ENCODE data around the gene ARHGEF10L.

ARHGEF10L gene

DNA sequence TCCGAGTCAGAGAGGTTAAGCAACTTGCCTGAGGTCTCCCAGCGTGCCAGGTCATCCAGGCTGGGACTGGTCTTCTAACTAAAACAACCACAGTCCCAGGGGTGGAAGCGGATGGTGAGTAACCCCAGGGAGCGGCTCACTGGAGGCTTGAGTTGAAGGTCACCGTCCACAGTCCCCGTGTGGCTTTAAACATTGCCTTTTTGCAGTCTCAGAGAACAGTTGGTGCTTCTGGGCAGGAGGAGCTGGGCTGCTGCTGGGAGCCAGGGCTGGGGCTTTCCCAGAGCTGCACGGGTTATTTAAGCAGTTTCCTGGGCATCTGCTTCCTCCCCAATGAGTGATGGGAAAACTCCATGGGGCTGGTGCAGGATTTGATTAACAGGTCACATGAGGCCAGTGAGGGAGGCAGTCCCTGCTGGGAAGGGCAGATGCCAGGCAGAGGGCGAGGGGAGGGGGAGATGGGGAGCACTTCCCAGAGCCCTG lies 12.3 kb downstream of the ARHGEF10L start:
- H3K27ac ChIP-seq (replicated peaks): no peak overlapping the region
- no peak for DNase-seq (ENCODE audit: low read depth in 1 of 2, low spot score in 1 of 2)
- H3K4me3 ChIP-seq (replicated peaks; ENCODE audit: insufficient read depth, low read length): no peak overlapping the region
- no peaks in the 10 kb centered on the region for H3K27me3 ChIP-seq (ENCODE audit: insufficient read depth, poor library complexity, severe bottlenecking)
- TF ChIP-seq GABPA (IDR thresholded peaks at IDR 0.05; ENCODE audit: low read depth) (no peak), SPI1 (IDR thresholded peaks at IDR 0.05; ENCODE audit: borderline replicate concordance, low read depth) (no peak), POLR2AphosphoS5 (IDR thresholded peaks at IDR 0.05; ENCODE audit: low read depth) (no peak)
- TF ChIP-seq, protein P1, sequence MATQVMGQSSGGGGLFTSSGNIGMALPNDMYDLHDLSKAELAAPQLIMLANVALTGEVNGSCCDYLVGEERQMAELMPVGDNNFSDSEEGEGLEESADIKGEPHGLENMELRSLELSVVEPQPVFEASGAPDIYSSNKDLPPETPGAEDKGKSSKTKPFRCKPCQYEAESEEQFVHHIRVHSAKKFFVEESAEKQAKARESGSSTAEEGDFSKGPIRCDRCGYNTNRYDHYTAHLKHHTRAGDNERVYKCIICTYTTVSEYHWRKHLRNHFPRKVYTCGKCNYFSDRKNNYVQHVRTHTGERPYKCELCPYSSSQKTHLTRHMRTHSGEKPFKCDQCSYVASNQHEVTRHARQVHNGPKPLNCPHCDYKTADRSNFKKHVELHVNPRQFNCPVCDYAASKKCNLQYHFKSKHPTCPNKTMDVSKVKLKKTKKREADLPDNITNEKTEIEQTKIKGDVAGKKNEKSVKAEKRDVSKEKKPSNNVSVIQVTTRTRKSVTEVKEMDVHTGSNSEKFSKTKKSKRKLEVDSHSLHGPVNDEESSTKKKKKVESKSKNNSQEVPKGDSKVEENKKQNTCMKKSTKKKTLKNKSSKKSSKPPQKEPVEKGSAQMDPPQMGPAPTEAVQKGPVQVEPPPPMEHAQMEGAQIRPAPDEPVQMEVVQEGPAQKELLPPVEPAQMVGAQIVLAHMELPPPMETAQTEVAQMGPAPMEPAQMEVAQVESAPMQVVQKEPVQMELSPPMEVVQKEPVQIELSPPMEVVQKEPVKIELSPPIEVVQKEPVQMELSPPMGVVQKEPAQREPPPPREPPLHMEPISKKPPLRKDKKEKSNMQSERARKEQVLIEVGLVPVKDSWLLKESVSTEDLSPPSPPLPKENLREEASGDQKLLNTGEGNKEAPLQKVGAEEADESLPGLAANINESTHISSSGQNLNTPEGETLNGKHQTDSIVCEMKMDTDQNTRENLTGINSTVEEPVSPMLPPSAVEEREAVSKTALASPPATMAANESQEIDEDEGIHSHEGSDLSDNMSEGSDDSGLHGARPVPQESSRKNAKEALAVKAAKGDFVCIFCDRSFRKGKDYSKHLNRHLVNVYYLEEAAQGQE (IDR thresholded peaks at IDR 0.05; ENCODE audit: insufficient replicate concordance, low read depth): no peak
- TF ChIP-seq, protein P2, sequence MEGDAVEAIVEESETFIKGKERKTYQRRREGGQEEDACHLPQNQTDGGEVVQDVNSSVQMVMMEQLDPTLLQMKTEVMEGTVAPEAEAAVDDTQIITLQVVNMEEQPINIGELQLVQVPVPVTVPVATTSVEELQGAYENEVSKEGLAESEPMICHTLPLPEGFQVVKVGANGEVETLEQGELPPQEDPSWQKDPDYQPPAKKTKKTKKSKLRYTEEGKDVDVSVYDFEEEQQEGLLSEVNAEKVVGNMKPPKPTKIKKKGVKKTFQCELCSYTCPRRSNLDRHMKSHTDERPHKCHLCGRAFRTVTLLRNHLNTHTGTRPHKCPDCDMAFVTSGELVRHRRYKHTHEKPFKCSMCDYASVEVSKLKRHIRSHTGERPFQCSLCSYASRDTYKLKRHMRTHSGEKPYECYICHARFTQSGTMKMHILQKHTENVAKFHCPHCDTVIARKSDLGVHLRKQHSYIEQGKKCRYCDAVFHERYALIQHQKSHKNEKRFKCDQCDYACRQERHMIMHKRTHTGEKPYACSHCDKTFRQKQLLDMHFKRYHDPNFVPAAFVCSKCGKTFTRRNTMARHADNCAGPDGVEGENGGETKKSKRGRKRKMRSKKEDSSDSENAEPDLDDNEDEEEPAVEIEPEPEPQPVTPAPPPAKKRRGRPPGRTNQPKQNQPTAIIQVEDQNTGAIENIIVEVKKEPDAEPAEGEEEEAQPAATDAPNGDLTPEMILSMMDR (IDR thresholded peaks at IDR 0.05; ENCODE audit: insufficient read depth, low read length): no peak

DNA sequence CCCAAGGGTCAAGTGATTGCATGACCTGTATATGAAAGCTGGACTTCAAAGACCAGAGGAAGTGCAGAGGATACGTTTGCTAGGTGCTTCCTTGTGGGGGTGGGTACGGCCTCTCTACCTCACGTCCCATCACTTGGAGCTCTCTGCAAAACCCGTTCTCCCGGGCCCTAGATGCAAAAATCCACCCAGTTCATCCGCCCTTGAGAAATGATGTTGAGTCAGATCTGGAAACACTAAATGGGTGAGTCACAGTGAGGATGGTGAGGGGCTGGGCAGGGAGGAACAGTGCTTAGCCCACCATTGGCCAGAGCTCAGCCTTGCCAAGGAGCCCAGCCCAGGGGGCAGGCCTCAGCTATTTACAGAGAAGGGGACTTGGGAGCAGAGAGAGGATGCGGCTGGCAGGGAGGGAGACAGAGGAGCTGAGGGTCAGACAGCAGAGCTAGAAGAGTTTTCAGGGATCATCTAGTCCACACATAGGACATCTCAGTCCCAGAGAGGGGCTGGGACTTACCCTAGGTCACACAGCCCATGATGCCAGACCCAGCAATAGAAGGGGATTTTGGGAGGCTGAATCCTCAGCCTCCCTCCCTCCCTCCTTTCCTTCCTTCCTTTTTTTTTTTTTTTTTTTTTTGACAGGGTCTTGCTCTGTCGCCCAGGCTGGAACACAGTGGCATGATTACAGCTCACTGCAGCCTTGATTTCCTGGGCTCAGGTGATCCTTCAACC lies 14.6 kb downstream of the ARHGEF10L start:
- no peak for DNase-seq (ENCODE audit: low read depth in 1 of 2, low spot score in 1 of 2)
- Histone ChIP-seq H3K27ac (replicated peaks) (no peak overlapping the region), H3K4me3 (replicated peaks; ENCODE audit: insufficient read depth, low read length) (no peak overlapping the region), H3K27me3 (ENCODE audit: insufficient read depth, poor library complexity, severe bottlenecking) (no peaks in the 10 kb centered on the region)
- TF ChIP-seq POLR2AphosphoS5 (IDR thresholded peaks at IDR 0.05; ENCODE audit: low read depth): no peak
- no peak for TF ChIP-seq SPI1 (IDR thresholded peaks at IDR 0.05; ENCODE audit: borderline replicate concordance, low read depth)

DNA sequence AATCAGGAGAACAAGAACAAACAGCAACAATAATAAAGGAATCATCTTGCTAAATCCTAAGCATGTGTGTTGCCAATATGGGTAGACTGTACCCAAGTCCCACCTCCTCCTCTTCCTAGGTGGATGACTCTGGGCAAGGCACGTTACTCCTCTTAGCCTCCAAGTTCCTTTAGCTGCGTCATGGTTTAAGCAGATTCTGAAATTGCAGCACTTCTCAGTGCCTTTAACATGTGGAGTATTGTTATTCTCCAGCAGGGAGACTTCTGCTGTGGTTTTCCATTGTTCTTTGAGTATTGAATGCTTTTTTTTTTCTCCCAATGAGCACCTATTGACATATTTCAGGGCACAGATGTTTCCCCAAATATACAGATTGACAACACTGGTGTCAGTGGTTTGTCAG lies 15.5 kb downstream of the ARHGEF10L start:
- no peak overlapping the region for H3K4me3 ChIP-seq (replicated peaks; ENCODE audit: insufficient read depth, low read length)
- no peaks in the 10 kb centered on the region for H3K27me3 ChIP-seq (ENCODE audit: insufficient read depth, poor library complexity, severe bottlenecking)
- H3K27ac ChIP-seq (replicated peaks): no peak overlapping the region
- DNase-seq (ENCODE audit: low read depth in 1 of 2, low spot score in 1 of 2): no peak
- TF ChIP-seq POLR2AphosphoS5 (IDR thresholded peaks at IDR 0.05; ENCODE audit: low read depth): no peak
- TF ChIP-seq SPI1 (IDR thresholded peaks at IDR 0.05; ENCODE audit: borderline replicate concordance, low read depth): no peak
- TF ChIP-seq GABPA (IDR thresholded peaks at IDR 0.05; ENCODE audit: low read depth): no peak
- TF ChIP-seq, protein P2 (IDR thresholded peaks at IDR 0.05; ENCODE audit: insufficient read depth, low read length): no peak
- TF ChIP-seq, protein P1 (IDR thresholded peaks at IDR 0.05; ENCODE audit: insufficient replicate concordance, low read depth): no peak

DNA sequence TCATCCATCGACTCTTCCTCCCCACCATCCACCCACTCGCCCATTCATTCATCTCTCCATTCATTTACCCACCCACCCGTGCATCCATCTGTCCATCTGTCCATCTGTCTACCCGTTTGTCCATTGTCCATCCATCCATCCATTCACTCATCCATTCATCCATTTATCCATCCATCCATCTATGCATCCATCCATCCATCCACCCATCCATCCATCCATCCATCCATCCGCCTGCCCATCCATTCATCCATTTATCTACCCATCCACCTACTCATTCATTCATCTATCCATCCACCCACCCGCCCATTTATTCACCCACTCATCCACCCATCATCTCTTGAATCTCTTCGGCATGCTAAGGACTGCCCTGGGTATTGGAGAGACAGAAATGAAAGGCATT lies 18.5 kb downstream of the ARHGEF10L start:
- no peak for DNase-seq (ENCODE audit: low read depth in 1 of 2, low spot score in 1 of 2)
- no peaks in the 10 kb centered on the region for H3K27me3 ChIP-seq (ENCODE audit: insufficient read depth, poor library complexity, severe bottlenecking)
- H3K4me3 ChIP-seq (replicated peaks; ENCODE audit: insufficient read depth, low read length): no peak overlapping the region
- no peak for TF ChIP-seq POLR2AphosphoS5 (IDR thresholded peaks at IDR 0.05; ENCODE audit: low read depth)
- TF ChIP-seq, protein P1 (IDR thresholded peaks at IDR 0.05; ENCODE audit: insufficient replicate concordance, low read depth): no peak
- no peak for TF ChIP-seq SPI1 (IDR thresholded peaks at IDR 0.05; ENCODE audit: borderline replicate concordance, low read depth)
- TF ChIP-seq GABPA (IDR thresholded peaks at IDR 0.05; ENCODE audit: low read depth): no peak
- TF ChIP-seq, protein P2 (IDR thresholded peaks at IDR 0.05; ENCODE audit: insufficient read depth, low read length): no peak
- no peak overlapping the region for H3K27ac ChIP-seq (replicated peaks)
